ENCODE measurements around the gene ZNF8.
A peak's percentile ranks its signal among the peaks of the same experiment; 100 is the strongest.
"Not testable (repeated sequence)": the region's sequence is repeated elsewhere in the genome, so short reads cannot be mapped to it uniquely, and the experiment has no call there.

ZNF8 gene

DNA sequence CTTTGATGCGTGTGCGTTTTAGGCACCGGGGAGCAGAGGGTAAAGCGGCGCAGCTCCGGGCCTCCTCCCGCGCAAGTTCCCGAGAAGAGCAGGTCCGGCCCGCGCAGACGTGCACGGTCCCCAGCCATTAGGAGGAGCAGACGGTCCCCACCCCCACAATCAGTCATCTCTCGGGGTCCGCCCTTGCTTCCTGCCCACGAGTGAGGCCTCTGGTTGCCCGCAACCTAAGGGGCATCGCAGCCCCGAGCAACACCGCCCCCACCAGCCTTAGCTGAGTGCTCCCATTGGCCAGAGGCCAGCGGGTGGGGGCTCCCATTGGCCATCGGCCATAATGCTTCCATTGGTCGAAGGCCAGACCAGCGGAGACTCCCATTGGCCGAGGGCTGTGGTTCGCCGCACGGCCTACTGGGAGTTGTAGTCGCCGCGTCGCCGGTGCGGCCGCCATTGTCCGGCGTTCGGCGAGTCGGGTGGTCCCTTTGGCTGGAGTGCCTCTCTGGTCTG, at the start of gene ZNF8:
Gene ZNF8, plus strand, starts transcription at position 415 of the 501 bp plus-strand sequence. CDS start 127 bp downstream, outside the sequence.
- peak; percentile 83 for DNase-seq

- DNase-seq, result no peak
These were observed 49.5 kb upstream of the ZNF8 start for GRCh38 chr19:58229255-58229639.

DNA sequence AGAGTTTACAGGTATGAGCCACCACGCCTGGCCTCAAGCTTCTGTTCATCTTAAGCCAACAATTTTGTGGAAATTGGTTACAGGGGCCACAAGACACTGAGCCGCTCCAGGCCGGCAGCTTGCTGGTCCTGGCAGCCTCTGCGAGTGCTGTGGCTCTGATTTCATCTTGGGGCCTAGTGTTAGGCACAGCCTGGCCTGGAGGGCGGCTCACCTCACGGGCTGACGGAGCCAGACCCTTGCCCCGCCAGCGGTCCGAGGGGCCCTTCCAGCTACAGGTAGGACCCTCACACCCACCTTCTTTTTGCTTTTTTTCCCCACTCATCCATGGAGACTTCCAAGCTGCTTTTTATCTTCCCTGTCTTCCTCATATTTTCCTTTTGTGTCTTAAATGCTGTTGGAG, 41.4 kb upstream of the ZNF8 start:
- no peak for DNase-seq

DNA sequence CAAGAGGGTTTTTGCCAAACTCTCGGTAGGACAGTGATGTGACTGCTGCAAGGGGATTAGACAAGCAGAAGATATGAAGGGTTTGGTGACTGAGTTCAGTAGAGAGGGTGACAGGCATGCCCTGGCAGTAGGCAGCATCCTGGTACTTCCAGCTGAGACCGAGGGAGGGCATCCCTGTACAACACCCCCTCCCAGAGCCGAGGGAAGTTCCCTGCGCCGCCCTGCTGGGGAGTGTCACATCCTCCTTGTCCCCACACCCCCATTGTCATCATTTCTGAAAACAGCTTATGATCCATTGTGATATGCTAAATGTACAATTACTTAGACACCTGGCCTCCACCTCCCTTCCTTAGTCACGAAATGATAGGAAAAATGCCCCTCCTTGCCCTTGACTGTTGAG, 35.4 kb upstream of the ZNF8 start:
- no peak for DNase-seq

DNA sequence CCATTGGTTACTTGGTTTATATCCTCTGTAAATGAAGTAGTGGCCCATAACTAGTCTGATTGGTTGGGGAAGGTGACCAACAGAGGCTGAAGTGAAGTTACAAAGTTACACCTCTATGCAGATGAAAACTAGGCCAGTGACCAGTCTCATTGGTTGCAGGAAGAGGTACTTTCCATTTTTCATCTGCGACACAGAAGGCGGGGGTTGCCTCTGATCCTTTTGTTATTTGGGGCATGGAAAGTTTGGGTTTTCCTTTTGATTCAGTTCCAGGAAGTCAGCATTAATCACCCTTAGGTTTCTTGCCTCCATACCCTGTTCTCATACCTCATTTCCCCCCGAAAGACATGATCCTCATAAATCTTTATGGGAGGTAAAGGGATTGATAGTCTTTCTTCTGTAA, 29.9 kb upstream of the ZNF8 start:
- DNase-seq, result no peak

- no peak for DNase-seq
These were observed 26.6 kb upstream of the ZNF8 start for GRCh38 chr19:58252102-58252685.

DNA sequence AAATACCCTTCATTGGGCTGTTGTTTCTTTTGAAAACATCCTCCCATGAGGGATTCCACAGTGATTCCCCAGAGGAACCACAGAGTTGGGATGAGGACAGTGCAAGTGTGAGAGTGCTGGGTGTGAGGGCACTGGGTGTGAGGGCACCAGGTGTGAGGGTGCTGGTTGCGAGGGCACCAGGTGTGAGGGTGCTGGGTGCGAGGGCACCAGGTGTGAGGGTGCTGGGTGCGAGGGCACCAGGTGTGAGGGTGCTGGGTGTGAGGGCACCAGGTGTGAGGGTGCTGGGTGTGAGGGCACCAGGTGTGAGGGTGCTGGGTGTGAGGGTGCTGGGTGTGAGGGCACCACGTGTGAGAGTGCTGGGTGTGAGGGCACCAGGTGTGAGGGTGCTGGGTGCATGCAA, 20.5 kb upstream of the ZNF8 start:
- not testable (repeated sequence) for DNase-seq

GRCh38 chr19:58261600-58261967, 17.2 kb upstream of the ZNF8 start:
- no peak for DNase-seq

DNA sequence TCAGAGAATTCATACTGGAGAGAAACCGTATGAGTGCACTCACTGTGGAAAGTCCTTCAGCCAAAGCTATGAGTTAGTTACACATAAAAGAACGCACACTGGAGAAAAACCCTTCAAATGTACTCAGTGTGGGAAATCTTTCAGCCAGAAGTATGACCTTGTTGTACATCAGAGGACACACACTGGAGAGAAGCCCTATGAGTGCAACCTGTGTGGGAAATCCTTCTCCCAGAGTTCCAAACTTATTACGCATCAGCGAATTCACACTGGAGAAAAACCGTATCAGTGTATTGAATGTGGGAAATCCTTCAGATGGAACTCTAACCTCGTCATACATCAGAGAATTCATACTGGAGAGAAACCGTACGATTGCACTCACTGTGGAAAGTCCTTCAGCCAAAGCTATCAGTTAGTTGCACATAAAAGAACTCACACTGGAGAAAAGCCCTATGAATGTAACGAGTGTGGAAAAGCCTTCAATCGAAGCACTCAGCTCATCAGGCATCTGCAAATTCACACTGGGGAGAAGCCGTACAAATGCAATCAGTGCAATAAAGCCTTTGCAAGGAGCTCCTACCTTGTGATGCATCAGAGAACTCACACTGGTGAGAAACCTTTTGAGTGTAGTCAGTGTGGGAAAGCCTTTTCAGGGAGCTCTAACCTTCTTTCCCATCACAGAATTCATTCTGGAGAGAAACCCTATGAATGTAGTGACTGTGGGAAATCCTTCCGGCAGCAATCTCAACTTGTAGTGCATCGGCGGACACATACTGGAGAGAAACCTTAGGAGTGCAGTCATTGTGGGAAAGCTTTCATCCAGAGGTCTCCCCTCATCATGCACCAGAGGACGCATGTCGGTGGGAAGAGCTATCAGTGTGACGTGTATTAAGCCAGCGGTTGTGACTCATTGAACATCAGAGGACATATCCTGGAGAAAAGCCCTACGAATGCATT, 16.5 kb upstream of the ZNF8 start:
- DNase-seq, result no peak

DNA sequence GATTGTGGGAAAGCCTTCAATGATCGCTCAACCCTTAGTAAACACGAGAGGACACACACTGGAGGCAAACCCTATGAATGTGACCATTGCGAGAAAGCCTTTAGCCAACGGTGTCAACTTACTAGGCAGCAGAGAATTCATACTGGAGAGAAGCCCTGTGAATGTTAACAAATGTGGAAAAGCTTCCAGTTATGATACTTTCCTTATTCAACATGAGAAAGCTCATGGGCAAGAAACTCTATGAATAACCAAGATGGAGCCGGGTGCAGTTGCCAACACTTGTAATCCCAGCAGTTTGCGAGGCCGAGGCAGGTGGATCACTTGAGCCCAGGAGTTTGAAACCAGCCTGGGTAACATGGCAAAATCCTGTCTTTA, 15.8 kb upstream of the ZNF8 start:
- no peak for DNase-seq

DNA sequence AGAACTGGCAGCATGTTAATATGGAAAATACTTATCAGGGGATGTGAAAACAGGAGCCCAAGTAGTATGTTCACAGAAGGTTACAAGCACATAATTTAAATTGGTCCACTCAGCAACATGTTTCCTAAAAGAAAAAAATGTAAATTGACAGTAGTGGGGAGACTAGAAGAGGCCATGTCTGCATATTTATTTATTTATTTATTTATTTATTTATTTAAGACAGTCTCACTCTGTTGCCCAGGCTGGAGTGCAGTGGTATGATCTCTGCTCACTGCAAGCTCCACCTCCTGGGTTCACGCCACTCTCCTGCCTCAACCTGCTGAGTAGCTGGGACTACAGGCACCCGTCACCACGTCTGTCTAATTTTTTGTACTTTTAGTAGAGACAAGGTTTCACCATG, 13.7 kb upstream of the ZNF8 start:
- DNase-seq, result no peak

GRCh38 chr19:58268344-58268743, 10.4 kb upstream of the ZNF8 start:
- DNase-seq, result no peak

DNA sequence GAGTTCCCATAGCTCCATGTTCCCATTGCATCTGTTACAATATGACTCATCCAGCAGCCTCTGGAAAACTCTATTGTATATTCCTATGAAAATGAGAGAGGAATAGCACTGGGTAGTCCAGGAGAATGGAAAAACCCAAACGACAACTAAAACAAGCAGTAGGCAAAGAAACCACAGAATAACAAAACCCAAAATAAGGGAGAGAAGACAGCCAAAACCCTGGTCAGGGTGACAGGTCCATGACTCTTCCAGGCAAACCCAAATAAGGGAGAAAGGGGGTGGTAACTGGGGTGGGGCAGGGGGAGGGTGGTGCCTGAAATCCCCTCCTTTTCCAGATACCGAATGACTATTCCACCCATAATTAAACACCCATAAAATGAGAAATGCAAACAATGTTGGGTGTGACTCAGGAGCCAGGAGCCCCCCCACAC, 4.0 kb upstream of the ZNF8 start:
- DNase-seq, result no peak

- no peak for DNase-seq
These were observed 3.2 kb upstream of the ZNF8 start for GRCh38 chr19:58275564-58275963.

- DNase-seq, result no peak
These were observed 1.6 kb upstream of the ZNF8 start for GRCh38 chr19:58277197-58277596.

DNA sequence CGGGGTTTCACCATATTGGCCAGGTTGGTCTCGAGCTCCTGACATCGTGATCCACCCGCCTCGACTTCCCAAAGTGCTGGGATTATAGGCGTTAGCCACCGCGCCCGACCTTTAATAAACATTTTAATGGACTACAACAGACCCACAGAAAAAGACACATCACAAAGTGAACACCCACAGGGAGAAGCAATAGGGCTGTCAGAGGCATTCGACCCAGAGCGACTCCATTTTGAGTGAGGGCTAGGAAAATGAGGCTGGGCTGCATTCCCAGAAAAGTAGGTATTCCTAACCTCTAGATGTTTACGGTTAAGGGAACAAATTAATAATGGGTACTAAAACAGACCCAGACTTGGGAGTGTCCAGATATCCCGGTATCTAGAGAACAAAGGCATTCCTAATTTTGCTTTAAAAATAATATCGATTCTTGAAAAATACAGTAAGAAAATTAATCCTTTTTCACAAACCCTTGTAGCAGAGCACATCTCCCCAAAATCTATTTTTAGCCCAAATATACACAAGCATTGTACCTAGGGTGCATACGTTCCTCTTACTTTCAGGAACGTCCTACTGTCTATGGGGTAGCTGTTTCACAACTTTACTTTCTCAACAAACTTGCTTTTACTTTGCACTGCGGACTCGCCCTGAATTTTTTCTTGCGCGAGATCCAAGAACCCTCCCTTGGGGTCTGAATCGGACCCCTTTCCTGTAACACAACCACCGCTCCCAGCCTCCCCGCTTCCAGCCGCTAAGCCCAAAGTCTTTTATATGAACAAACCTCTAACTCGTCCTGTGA, 811 bp upstream of the ZNF8 start:
- no peak for DNase-seq

- no peak for DNase-seq
These were observed 528 bp downstream of the ZNF8 start for GRCh38 chr19:58279042-58279924.

DNA sequence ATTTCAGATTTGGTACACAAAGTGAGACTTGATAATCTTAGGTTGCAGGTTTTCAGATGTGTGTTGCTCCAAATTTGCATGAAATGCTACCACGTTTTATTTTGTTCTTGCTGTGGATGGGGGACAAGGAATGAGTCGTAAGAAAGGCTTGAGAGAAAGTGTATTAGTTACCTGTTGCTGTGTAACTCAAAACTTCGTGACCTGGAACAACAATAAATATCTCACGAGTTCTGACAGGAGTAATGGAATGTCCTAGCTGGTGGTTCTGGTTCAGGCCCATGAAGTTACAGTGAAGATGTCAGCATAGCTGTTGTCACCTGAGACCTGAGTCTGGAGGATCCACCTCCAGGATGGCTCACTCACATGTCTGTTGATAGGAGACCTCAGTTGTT, 1.2 kb downstream of the ZNF8 start:
- no peak for DNase-seq

- DNase-seq, result no peak
These were observed 5.4 kb downstream of the ZNF8 start for GRCh38 chr19:58284199-58284598.

DNA sequence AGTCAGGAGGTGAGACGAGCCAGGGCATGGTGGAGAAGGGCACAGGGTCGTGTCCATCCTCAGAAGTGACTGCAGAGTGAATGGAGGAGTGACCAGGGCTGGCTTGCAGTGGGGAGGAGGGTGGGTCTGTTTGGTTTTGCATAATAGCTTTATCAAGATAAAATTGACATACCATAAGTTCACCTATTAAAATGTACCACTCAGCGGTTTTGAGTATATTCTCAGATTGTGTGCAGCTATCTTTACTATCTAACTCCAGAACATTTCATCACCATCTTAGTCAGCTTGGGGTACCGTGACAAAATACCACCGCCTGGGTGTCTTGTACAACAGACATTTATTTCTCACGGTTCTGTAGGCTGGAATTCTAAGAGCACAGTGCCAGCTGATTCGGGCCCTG, 13.2 kb downstream of the ZNF8 start:
- DNase-seq, result no peak

- DNase-seq, result no peak
These were observed 16.1 kb downstream of the ZNF8 start for GRCh38 chr19:58294743-58295374.

DNA sequence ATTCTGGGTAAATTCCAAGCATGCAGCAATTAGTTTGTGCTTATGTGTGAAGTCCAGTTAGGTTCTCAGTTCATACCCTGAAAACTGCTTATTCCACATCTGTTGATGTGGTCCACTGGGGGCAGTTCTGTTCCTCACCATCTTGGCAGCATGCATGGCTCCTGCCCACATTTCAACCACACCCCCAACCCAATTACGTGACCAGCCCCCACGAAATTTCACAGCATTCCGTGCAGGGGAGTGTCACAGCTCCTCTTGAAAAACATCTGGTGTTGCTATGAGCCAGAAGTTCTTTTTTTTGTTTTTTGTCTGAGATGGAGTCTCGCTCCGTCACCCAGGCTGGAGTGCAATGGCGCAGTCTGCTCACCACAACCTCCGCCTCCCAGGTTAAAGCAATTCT, 17.3 kb downstream of the ZNF8 start:
- no peak for DNase-seq

Data from NCI-H446 treated with DMSO at 0.1 percent for 48 hours (cell line).